ENCODE data around the gene ST3GAL3. TPM values are rescaled to one million over a fixed set of nuclear protein-coding genes. Genes with fewer than 3 reads are reported as not detected.

The ST3GAL3 gene
- polyA plus RNA-seq, 1 donor (not counting 4 experiments of a cell fraction or from before 2014, with no cell fraction given) = 10.0 TPM

DNA sequence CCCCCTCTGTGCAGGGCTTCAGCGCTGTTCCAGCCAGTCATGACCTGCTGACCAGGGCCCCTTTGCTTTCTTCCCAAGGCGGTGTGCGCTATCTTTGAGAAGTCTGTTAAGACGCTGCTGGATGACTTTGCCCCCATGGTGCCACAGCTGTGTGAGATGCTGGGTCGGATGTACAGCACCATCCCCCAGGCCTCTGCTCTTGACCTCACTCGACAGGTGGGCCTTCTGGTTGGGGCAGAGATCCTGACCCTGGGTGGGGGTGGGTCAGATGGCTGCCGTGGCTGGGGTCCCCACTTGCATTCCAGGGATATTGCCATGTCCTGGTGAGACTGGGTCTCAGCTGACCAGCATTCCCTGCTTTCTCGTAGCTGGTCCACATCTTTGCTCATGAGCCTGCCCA, 253.5 kb downstream of the ST3GAL3 start:
- H3K79me2 ChIP-seq (ENCODE audit: control insufficient read depth, insufficient read depth, low read length) = no peaks in the 10 kb centered on the region
- dilution Hi-C loops (cut with MboI; ENCODE audit: extremely low pct_ligation_motif_present, low sequenced_read_pairs) = no loop called here
- H3K27ac ChIP-seq (ENCODE audit: control insufficient read depth, insufficient read depth, low read length) = no peak overlapping the region
- H2AFZ ChIP-seq (ENCODE audit: control insufficient read depth, low read length) = no peak overlapping the region
- H3K9ac ChIP-seq (ENCODE audit: control insufficient read depth, extremely low read depth, insufficient read depth, low read length) = no peak overlapping the region
- no peaks in the 10 kb centered on the region for H3K4me1 ChIP-seq (ENCODE audit: control insufficient read depth, extremely low read depth, insufficient read depth, low read length)
- H3K9me3 ChIP-seq (ENCODE audit: control insufficient read depth, low read depth, low read length) = no peaks in the 10 kb centered on the region
- no peak for TF ChIP-seq EZH2 (IDR thresholded peaks at IDR 0.05; ENCODE audit: low read length)
- TF ChIP-seq, protein P1, sequence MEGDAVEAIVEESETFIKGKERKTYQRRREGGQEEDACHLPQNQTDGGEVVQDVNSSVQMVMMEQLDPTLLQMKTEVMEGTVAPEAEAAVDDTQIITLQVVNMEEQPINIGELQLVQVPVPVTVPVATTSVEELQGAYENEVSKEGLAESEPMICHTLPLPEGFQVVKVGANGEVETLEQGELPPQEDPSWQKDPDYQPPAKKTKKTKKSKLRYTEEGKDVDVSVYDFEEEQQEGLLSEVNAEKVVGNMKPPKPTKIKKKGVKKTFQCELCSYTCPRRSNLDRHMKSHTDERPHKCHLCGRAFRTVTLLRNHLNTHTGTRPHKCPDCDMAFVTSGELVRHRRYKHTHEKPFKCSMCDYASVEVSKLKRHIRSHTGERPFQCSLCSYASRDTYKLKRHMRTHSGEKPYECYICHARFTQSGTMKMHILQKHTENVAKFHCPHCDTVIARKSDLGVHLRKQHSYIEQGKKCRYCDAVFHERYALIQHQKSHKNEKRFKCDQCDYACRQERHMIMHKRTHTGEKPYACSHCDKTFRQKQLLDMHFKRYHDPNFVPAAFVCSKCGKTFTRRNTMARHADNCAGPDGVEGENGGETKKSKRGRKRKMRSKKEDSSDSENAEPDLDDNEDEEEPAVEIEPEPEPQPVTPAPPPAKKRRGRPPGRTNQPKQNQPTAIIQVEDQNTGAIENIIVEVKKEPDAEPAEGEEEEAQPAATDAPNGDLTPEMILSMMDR (optimal IDR thresholded peaks at IDR 0.05 in 1 of 3, IDR thresholded peaks at IDR 0.05 in 1 of 3, conservative IDR thresholded peaks at IDR 0.05 in 1 of 3; ENCODE audit: extremely low read depth in 1 of 3, insufficient read depth in 2 of 3, low read length in 3 of 3) = no peak
- no peaks in the 10 kb centered on the region for H3K27me3 ChIP-seq (ENCODE audit: control insufficient read depth, extremely low read depth, insufficient read depth, low read length)
- DNase-seq (ENCODE audit: low read depth, low spot score) (no peak), FAIRE-seq (no peak)
- H3K36me3 ChIP-seq (ENCODE audit: control insufficient read depth in 2 of 2, extremely low read depth in 1 of 2, insufficient read depth in 2 of 2, low read length in 2 of 2) = peaks cover 48 to 58% of the 10 kb centered on the region in 2 experiments
- no peak overlapping the region for H3K4me3 ChIP-seq (ENCODE audit: control insufficient read depth in 2 of 3, extremely low read depth in 1 of 3, insufficient read depth in 2 of 3, low read depth in 1 of 3, low read length in 3 of 3)
- H3K9me1 ChIP-seq (ENCODE audit: control insufficient read depth, extremely low read depth, insufficient read depth, low read length) = no peaks in the 10 kb centered on the region
- H4K20me1 ChIP-seq (ENCODE audit: control insufficient read depth, extremely low read depth, insufficient read depth, low read length) = no peaks in the 10 kb centered on the region
- no peak overlapping the region for H3K4me2 ChIP-seq (ENCODE audit: control insufficient read depth, extremely low read depth, insufficient read depth, low read depth, low read length)

DNA sequence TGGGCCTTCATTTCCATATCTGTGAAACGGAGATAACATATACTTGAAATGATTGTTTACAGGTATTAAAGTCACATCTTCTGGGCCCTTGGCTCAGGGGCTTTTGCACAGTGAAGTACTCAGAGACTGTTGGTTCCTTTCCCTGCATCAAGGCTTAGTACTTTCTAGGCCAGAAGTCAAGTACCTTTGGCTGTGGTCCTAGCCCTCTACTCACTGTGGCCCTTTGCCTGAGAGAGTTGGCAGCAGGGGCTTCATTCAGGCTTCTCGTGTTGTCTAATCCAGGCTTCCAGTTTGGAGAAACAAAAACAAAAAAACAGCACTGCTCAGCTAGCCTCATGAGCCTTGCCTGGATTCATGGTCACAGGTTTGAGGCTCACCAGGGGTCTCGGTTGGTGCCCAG, 254.4 kb downstream of the ST3GAL3 start:
- H3K36me3 ChIP-seq (ENCODE audit: control insufficient read depth in 2 of 2, extremely low read depth in 1 of 2, insufficient read depth in 2 of 2, low read length in 2 of 2) = peaks cover 47 to 53% of the 10 kb centered on the region in 2 experiments
- no peak overlapping the region for H3K4me3 ChIP-seq (ENCODE audit: control insufficient read depth in 2 of 3, extremely low read depth in 1 of 3, insufficient read depth in 2 of 3, low read depth in 1 of 3, low read length in 3 of 3)
- no peaks in the 10 kb centered on the region for H3K79me2 ChIP-seq (ENCODE audit: control insufficient read depth, insufficient read depth, low read length)
- H2AFZ ChIP-seq (ENCODE audit: control insufficient read depth, low read length) = no peak overlapping the region
- no peak for TF ChIP-seq EZH2 (IDR thresholded peaks at IDR 0.05; ENCODE audit: low read length)
- TF ChIP-seq, protein P1 (optimal IDR thresholded peaks at IDR 0.05 in 1 of 3, IDR thresholded peaks at IDR 0.05 in 1 of 3, conservative IDR thresholded peaks at IDR 0.05 in 1 of 3; ENCODE audit: extremely low read depth in 1 of 3, insufficient read depth in 2 of 3, low read length in 3 of 3) = no peak
- no peak overlapping the region for H3K9ac ChIP-seq (ENCODE audit: control insufficient read depth, extremely low read depth, insufficient read depth, low read length)
- dilution Hi-C loops (cut with MboI; ENCODE audit: extremely low pct_ligation_motif_present, low sequenced_read_pairs) = no loop called here
- no peak overlapping the region for H3K27ac ChIP-seq (ENCODE audit: control insufficient read depth, insufficient read depth, low read length)
- H3K9me3 ChIP-seq (ENCODE audit: control insufficient read depth, low read depth, low read length) = no peaks in the 10 kb centered on the region
- no peaks in the 10 kb centered on the region for H3K4me1 ChIP-seq (ENCODE audit: control insufficient read depth, extremely low read depth, insufficient read depth, low read length)
- DNase-seq (ENCODE audit: low read depth, low spot score) (no peak), FAIRE-seq (no peak)
- H3K9me1 ChIP-seq (ENCODE audit: control insufficient read depth, extremely low read depth, insufficient read depth, low read length) = no peaks in the 10 kb centered on the region
- no peaks in the 10 kb centered on the region for H3K27me3 ChIP-seq (ENCODE audit: control insufficient read depth, extremely low read depth, insufficient read depth, low read length)
- no peak overlapping the region for H3K4me2 ChIP-seq (ENCODE audit: control insufficient read depth, extremely low read depth, insufficient read depth, low read depth, low read length)
- H4K20me1 ChIP-seq (ENCODE audit: control insufficient read depth, extremely low read depth, insufficient read depth, low read length) = no peaks in the 10 kb centered on the region

All from keratinocyte (primary cell).